SU-DHL-6 (cell line): ENCODE results near the gene MARS1.

Source experiments
- H2AFZ ChIP-seq: fragments of 200-600 bp; sonication (generic); 2 replicates; pipeline ENCODE4 v1.6.1; 2014; ENCODE audit warnings: low read depth, mild to moderate bottlenecking, moderate library complexity, mixed read lengths, antibody characterized with exemption, low read length; ENCODE audit not compliant: severe bottlenecking
- H3F3A ChIP-seq: fragments of 200-600 bp; shearing (Covaris generic); 2 replicates; pipeline ENCODE4 v1.6.0; 2016; ENCODE audit warnings: antibody characterized with exemption, mild to moderate bottlenecking; ENCODE audit not compliant: insufficient read depth
- H3K27ac ChIP-seq: fragments of 200-600 bp; sonication (generic); 2 replicates; pipeline ENCODE4 v1.5.1; 2016; ENCODE audit warnings: low read depth, mild to moderate bottlenecking, low read length, moderate library complexity, mixed read lengths
- H3K27me3 ChIP-seq: fragments of 200-600 bp; sonication (generic), shearing (Covaris generic); 2 replicates; pipeline ENCODE4 v1.6.0; 2014; ENCODE audit warnings: mild to moderate bottlenecking, low read length
- H3K36me3 ChIP-seq: fragments of 200-600 bp; sonication (generic); 2 replicates; pipeline ENCODE4 v1.6.1; 2014; ENCODE audit warnings: mild to moderate bottlenecking, low read length, mixed read lengths
- H3K4me2 ChIP-seq: fragments of 300-600, 200-600 bp; shearing (Covaris generic), sonication (generic); 2 replicates; pipeline ENCODE4 v1.6.0; 2014; ENCODE audit warnings: low read length, low read depth, mild to moderate bottlenecking; ENCODE audit not compliant: poor library complexity, severe bottlenecking
- H3K4me3 ChIP-seq: fragments of 200-600 bp; sonication (generic); 2 replicates; pipeline ENCODE4 v1.5.1; 2014; ENCODE audit warnings: antibody characterized with exemption, low read length, mild to moderate bottlenecking, mixed read lengths; ENCODE audit not compliant: insufficient read depth, poor library complexity, severe bottlenecking
- H3K79me2 ChIP-seq: fragments of 200-600 bp; sonication (generic); 2 replicates; pipeline ENCODE4 v1.6.1; 2014; ENCODE audit warnings: mild to moderate bottlenecking, low read length, moderate library complexity; ENCODE audit not compliant: insufficient read depth
- H3K9ac ChIP-seq: fragments of 200-600 bp; sonication (generic); 2 replicates; pipeline ENCODE4 v1.7.0; 2014; ENCODE audit warnings: mild to moderate bottlenecking, low read length
- H3K9me2 ChIP-seq: fragments of 200-600 bp; sonication (generic); replicated peaks from 2 replicates; pipeline ENCODE4 v1.6.1; 2014; ENCODE audit warnings: low read length; ENCODE audit not compliant: insufficient read depth
- H3K9me3 ChIP-seq: fragments of 200-600 bp; sonication (generic); 2 replicates; pipeline ENCODE4 v1.6.1; 2014; ENCODE audit warnings: low read length, mixed read lengths; ENCODE audit not compliant: insufficient read depth
- H4K20me1 ChIP-seq: fragments of 200-600 bp; sonication (generic); 2 replicates; pipeline ENCODE4 v1.6.1; 2014; ENCODE audit warnings: low read depth, mild to moderate bottlenecking, antibody characterized with exemption, low read length, moderate library complexity, mixed read lengths
- CTCF ChIP-seq: fragments of 200-600 bp; sonication (generic); IDR thresholded peaks from one replicate; pipeline ENCODE4 v1.5.1; 2017; ENCODE audit warnings: antibody characterized with exemption, mild to moderate bottlenecking, low read length, moderate library complexity; ENCODE audit not compliant: insufficient read depth, poor library complexity, severe bottlenecking
- EZH2phosphoT487 ChIP-seq: fragments of 200-600 bp; sonication (generic), shearing (Covaris generic); conservative IDR thresholded peaks from 2 replicates; pipeline ENCODE4 v1.6.1; 2018; ENCODE audit warnings: mild to moderate bottlenecking, antibody characterized with exemption, low read length, moderate library complexity, mixed read lengths

The MARS1 gene

GRCh38 chr12:57456145-57456700 lies 31.6 kb upstream of the MARS1 start:
- no peak overlapping the region for H2AFZ ChIP-seq
- TF ChIP-seq EZH2phosphoT487 (no peak), CTCF (peak; percentile 77)
- H3K9ac ChIP-seq: peak overlapping the region; percentile 37; the same call in 1 of the 2 replicates
- H3K4me2 ChIP-seq: peak overlapping the region; percentile 54
- no peaks in the 10 kb centered on the region for H4K20me1 ChIP-seq
- no peak overlapping the region for H3K27ac ChIP-seq
- H3K4me3 ChIP-seq: no peak overlapping the region
- no peaks in the 10 kb centered on the region for H3K36me3 ChIP-seq
- no peaks in the 10 kb centered on the region for H3K27me3 ChIP-seq
- H3F3A ChIP-seq: peaks cover 14% of the 10 kb centered on the region
- no peaks in the 10 kb centered on the region for H3K9me2 ChIP-seq
- no peaks in the 10 kb centered on the region for H3K9me3 ChIP-seq
- H3K79me2 ChIP-seq: no peaks in the 10 kb centered on the region; the same call in 1 of the 2 replicates

GRCh38 chr12:57456737-57457490 lies 31.0 kb upstream of the MARS1 start:
- TF ChIP-seq CTCF (no peak), EZH2phosphoT487 (no peak)
- H3F3A ChIP-seq: peaks cover 14% of the 10 kb centered on the region
- H3K79me2 ChIP-seq: no peaks in the 10 kb centered on the region; the same call in 1 of the 2 replicates
- no peak overlapping the region for H3K4me3 ChIP-seq
- H3K27ac ChIP-seq: no peak overlapping the region
- H3K9ac ChIP-seq: no peak overlapping the region
- H3K9me3 ChIP-seq: no peaks in the 10 kb centered on the region
- no peaks in the 10 kb centered on the region for H3K36me3 ChIP-seq
- H3K9me2 ChIP-seq: no peaks in the 10 kb centered on the region
- no peak overlapping the region for H3K4me2 ChIP-seq
- no peak overlapping the region for H2AFZ ChIP-seq
- no peaks in the 10 kb centered on the region for H3K27me3 ChIP-seq
- no peaks in the 10 kb centered on the region for H4K20me1 ChIP-seq

GRCh38 chr12:57458665-57459054 lies 29.2 kb upstream of the MARS1 start:
- peak overlapping the region; percentile 89 for H3K4me2 ChIP-seq
- peak overlapping the region; percentile 59 for H3K9ac ChIP-seq
- no peaks in the 10 kb centered on the region for H4K20me1 ChIP-seq
- peak overlapping the region; percentile 75 for H3K27ac ChIP-seq
- peaks cover 14% of the 10 kb centered on the region for H3F3A ChIP-seq
- no peaks in the 10 kb centered on the region for H3K27me3 ChIP-seq
- peak overlapping the region; percentile 96 for H3K4me3 ChIP-seq
- TF ChIP-seq EZH2phosphoT487 (no peak), CTCF (no peak)
- H3K9me2 ChIP-seq: no peaks in the 10 kb centered on the region
- no peaks in the 10 kb centered on the region; the same call in 1 of the 2 replicates for H3K79me2 ChIP-seq
- H2AFZ ChIP-seq: peak overlapping the region; percentile 92
- H3K36me3 ChIP-seq: no peaks in the 10 kb centered on the region
- H3K9me3 ChIP-seq: no peaks in the 10 kb centered on the region
